Measurements from ENCODE around the gene CCL1. TPM values are rescaled to one million over a fixed set of nuclear protein-coding genes. Genes with fewer than 3 reads are reported as not detected.

CCL1 gene
- total RNA-seq, 3 donors from 2014 or later: 1.4 to 17.7 (median 3.6) TPM

- no peaks in the 10 kb centered on the region for H3K36me3 Mint-ChIP-seq (ENCODE audit: insufficient read depth)
- H3K4me1 Mint-ChIP-seq (ENCODE audit: low read depth): no peaks in the 10 kb centered on the region
- H3K4me3 Mint-ChIP-seq: no peak overlapping the region
- no peak for DNase-seq
- peaks cover 18% of the 10 kb centered on the region for H3K27me3 Mint-ChIP-seq (ENCODE audit: low read depth)
- ATAC-seq: no peak
- no peaks in the 10 kb centered on the region for H3K9me3 Mint-ChIP-seq
These were observed 48.8 kb downstream of the CCL1 start for GRCh38 chr17:34314279-34314678.

GRCh38 chr17:34313164-34313563 is 49.9 kb downstream of the CCL1 start:
- ATAC-seq: no peak
- Mint-ChIP-seq H3K9me3 (no peaks in the 10 kb centered on the region), H3K4me3 (no peak overlapping the region), H3K36me3 (ENCODE audit: insufficient read depth) (no peaks in the 10 kb centered on the region), H3K27me3 (ENCODE audit: low read depth) (peaks cover 18% of the 10 kb centered on the region), H3K4me1 (ENCODE audit: low read depth) (no peaks in the 10 kb centered on the region)
- DNase-seq: no peak

- Mint-ChIP-seq H3K4me3 (no peak overlapping the region), H3K9me3 (no peaks in the 10 kb centered on the region), H3K27me3 (ENCODE audit: low read depth) (peaks cover 18% of the 10 kb centered on the region), H3K36me3 (ENCODE audit: insufficient read depth) (no peaks in the 10 kb centered on the region), H3K4me1 (ENCODE audit: low read depth) (no peaks in the 10 kb centered on the region)
- no peak for ATAC-seq
- DNase-seq: no peak
These were observed 51.0 kb downstream of the CCL1 start for GRCh38 chr17:34312080-34312479.

DNA sequence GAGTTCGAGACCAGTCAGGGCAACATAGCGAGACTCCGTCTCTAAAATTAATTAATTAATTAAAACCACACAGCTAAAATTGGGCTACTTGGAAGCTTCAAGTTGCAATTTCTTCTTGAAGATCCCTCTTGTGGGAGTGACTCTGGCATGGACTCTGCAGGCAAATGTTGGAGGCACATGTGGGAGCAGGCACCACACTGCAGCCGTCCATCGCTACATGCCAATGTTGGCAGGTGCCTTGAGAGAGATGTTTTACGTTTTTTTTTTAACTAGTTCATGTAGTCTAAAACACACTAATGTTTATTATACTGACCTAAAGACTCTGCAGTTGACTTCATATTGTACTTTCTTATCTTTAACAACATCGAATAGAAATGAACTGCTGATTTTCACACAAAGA is 51.7 kb downstream of the CCL1 start:
- ATAC-seq (no peak), DNase-seq (no peak)
- H3K9me3 Mint-ChIP-seq: no peaks in the 10 kb centered on the region
- H3K4me3 Mint-ChIP-seq: no peak overlapping the region
- H3K4me1 Mint-ChIP-seq (ENCODE audit: low read depth): no peaks in the 10 kb centered on the region
- no peaks in the 10 kb centered on the region for H3K36me3 Mint-ChIP-seq (ENCODE audit: insufficient read depth)
- H3K27me3 Mint-ChIP-seq (ENCODE audit: low read depth): peaks cover 15% of the 10 kb centered on the region

Other genes with a start within 250 kb of the CCL1 start
- gene CCL2, start 107.9 kb downstream of the CCL1 start, total RNA-seq: 1 to 10 TPM in 2 of 3 donors, under 1 TPM in 1; 0.37 to 3.1 (median 1.3) TPM
- gene CCL7, start 93.0 kb downstream of the CCL1 start, total RNA-seq: not detected
- gene CCL11, start 77.5 kb downstream of the CCL1 start, total RNA-seq: not detected
- gene CCL8, start 43.8 kb downstream of the CCL1 start, total RNA-seq: not detected
- not detected for gene CCL13, start 6.8 kb downstream of the CCL1 start, total RNA-seq
- gene TMEM132E, start 216.3 kb upstream of the CCL1 start, total RNA-seq: under 1 TPM; 0.05 to 0.14 (median 0.10) TPM

Measured in activated T-cell treated with anti-CD3 and anti-CD28 coated beads, Interleukin-2, amount 50 U/mL, for 4 hours (primary cell).